ENCODE measurements around the gene MS4A4E. TPM values are rescaled to one million over a fixed set of nuclear protein-coding genes. Genes with fewer than 3 reads are reported as not detected.

Gene MS4A4E
- total and polyA plus RNA-seq, 2 experiments from 2014 or later: not detected

DNA sequence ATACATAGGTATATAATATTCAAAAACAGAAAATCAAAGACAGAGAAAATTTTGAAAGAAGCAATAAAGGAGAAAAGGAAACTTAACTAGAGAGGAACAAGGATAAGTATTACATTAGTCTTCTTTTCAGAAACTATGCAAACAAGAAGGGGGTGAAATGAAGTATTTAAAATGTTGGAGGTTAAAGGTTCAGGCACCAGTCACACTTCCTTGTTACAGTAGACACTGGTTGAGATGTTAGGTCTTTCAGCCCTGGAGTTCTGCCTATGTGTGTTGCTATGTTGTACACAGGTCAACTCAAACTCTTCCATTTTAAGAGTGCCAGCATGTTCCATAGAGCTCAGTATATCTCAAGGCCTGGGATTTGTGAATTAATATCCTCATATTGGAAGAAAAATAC lies 31.5 kb upstream of the MS4A4E start (continued):
- TF ChIP-seq, protein P1, sequence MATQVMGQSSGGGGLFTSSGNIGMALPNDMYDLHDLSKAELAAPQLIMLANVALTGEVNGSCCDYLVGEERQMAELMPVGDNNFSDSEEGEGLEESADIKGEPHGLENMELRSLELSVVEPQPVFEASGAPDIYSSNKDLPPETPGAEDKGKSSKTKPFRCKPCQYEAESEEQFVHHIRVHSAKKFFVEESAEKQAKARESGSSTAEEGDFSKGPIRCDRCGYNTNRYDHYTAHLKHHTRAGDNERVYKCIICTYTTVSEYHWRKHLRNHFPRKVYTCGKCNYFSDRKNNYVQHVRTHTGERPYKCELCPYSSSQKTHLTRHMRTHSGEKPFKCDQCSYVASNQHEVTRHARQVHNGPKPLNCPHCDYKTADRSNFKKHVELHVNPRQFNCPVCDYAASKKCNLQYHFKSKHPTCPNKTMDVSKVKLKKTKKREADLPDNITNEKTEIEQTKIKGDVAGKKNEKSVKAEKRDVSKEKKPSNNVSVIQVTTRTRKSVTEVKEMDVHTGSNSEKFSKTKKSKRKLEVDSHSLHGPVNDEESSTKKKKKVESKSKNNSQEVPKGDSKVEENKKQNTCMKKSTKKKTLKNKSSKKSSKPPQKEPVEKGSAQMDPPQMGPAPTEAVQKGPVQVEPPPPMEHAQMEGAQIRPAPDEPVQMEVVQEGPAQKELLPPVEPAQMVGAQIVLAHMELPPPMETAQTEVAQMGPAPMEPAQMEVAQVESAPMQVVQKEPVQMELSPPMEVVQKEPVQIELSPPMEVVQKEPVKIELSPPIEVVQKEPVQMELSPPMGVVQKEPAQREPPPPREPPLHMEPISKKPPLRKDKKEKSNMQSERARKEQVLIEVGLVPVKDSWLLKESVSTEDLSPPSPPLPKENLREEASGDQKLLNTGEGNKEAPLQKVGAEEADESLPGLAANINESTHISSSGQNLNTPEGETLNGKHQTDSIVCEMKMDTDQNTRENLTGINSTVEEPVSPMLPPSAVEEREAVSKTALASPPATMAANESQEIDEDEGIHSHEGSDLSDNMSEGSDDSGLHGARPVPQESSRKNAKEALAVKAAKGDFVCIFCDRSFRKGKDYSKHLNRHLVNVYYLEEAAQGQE (IDR thresholded peaks at IDR 0.05; ENCODE audit: unreplicated experiment): no peak
- TF ChIP-seq, protein P2, sequence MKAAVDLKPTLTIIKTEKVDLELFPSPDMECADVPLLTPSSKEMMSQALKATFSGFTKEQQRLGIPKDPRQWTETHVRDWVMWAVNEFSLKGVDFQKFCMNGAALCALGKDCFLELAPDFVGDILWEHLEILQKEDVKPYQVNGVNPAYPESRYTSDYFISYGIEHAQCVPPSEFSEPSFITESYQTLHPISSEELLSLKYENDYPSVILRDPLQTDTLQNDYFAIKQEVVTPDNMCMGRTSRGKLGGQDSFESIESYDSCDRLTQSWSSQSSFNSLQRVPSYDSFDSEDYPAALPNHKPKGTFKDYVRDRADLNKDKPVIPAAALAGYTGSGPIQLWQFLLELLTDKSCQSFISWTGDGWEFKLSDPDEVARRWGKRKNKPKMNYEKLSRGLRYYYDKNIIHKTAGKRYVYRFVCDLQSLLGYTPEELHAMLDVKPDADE (IDR thresholded peaks at IDR 0.05): no peak

DNA sequence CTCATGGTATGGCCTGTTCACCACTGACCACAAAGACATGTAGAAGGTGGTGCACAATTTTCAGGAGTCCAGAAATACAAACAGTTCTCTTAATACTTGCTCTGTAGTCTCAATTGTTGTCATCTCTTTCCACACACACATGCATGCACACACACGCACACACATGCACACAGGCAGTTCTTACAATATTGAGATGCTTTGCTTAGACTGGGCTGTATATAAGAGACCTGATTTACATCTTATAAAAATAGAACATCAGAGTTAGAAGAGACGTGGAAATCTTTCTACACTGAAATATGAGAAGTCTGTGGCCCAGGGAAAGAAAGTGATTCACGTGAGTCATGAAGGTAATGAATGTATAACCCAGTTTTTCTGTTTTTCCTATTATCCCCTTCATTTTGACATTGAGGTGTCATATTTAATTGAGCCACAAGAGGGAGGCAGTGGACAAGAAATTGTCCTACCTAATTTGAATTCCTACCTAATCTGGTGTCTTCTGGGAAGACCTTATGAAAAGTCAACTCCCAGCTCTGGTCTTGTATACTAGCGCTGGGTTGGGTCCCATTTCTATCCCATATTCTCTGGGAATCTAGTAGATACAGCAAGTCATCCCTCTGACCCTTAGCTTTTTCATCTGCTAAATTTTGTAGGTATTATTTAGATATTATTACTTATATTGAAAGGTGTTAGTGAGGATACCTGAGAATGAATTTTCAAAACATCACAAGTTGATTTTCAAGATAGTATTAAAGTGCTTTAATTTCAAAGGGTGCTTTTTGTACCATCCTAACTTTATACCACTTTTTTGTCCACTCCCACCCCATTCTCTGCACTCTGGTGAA lies 22.7 kb upstream of the MS4A4E start:
- Histone ChIP-seq H3K4me2 (no peak overlapping the region), H3K4me1 (ENCODE audit: insufficient read depth) (no peaks in the 10 kb centered on the region), H2AFZ (no peak overlapping the region), H3K27ac (ENCODE audit: low read depth) (no peak overlapping the region), H3K9me2 (ENCODE audit: insufficient read depth) (no peaks in the 10 kb centered on the region), H4K20me1 (replicated peaks; ENCODE audit: insufficient read depth) (no peaks in the 10 kb centered on the region), H3K27me3 (ENCODE audit: insufficient read depth) (no peaks in the 10 kb centered on the region), H3K79me2 (replicated peaks; ENCODE audit: insufficient read depth) (no peaks in the 10 kb centered on the region), H3K4me3 (no peak overlapping the region), H3F3A (replicated peaks; ENCODE audit: low read depth) (no peaks in the 10 kb centered on the region), H3K36me3 (ENCODE audit: insufficient read depth) (peaks cover 4% of the 10 kb centered on the region; the same call in 1 of the 2 replicates)
- H3K9me3 Mint-ChIP-seq: peaks cover 16% of the 10 kb centered on the region
- H3K4me1 Mint-ChIP-seq: no peaks in the 10 kb centered on the region
- H3K36me3 Mint-ChIP-seq (ENCODE audit: low read depth): peaks cover 14% of the 10 kb centered on the region
- no peak overlapping the region for H3K27ac Mint-ChIP-seq
- peaks cover 13% of the 10 kb centered on the region for H3K27me3 Mint-ChIP-seq (ENCODE audit: insufficient read depth, low read depth, poor library complexity)
- DNase-seq (ENCODE audit: low spot score) (peak; percentile 68), ATAC-seq (peak; percentile 63)
- TF ChIP-seq POLR2AphosphoS5 (IDR thresholded peaks at IDR 0.05; ENCODE audit: low read depth): no peak
- TF ChIP-seq, protein P3, sequence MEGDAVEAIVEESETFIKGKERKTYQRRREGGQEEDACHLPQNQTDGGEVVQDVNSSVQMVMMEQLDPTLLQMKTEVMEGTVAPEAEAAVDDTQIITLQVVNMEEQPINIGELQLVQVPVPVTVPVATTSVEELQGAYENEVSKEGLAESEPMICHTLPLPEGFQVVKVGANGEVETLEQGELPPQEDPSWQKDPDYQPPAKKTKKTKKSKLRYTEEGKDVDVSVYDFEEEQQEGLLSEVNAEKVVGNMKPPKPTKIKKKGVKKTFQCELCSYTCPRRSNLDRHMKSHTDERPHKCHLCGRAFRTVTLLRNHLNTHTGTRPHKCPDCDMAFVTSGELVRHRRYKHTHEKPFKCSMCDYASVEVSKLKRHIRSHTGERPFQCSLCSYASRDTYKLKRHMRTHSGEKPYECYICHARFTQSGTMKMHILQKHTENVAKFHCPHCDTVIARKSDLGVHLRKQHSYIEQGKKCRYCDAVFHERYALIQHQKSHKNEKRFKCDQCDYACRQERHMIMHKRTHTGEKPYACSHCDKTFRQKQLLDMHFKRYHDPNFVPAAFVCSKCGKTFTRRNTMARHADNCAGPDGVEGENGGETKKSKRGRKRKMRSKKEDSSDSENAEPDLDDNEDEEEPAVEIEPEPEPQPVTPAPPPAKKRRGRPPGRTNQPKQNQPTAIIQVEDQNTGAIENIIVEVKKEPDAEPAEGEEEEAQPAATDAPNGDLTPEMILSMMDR (conservative IDR thresholded peaks at IDR 0.05; ENCODE audit: low read depth in 2 of 2): peak; percentile 69 to 72
- no peak overlapping the region for H3K4me3 Mint-ChIP-seq

DNA sequence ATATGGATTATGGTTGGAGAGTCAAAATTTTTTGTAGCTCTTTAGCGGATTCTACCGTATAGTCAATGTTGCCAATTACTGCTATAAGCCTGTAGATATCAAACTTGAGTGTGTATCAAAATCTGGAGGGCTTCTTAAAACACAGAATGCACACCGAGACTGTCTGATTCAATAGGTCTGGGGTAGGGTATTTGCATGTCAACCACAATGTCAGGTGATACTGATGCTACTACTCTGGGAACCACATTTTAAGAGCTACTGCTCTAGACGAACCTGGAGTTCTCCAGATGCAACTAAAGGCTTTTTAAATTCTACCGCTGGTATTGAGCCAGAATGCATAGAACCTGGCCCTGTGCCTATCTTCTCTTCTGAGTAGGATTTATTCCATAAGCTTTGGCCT lies 21.7 kb upstream of the MS4A4E start:
- H3K36me3 ChIP-seq (ENCODE audit: insufficient read depth): peaks cover 4% of the 10 kb centered on the region; the same call in 1 of the 2 replicates
- H2AFZ ChIP-seq: no peak overlapping the region
- no peak overlapping the region for H3K27ac ChIP-seq (ENCODE audit: low read depth)
- no peaks in the 10 kb centered on the region for H3K27me3 ChIP-seq (ENCODE audit: insufficient read depth)
- Mint-ChIP-seq H3K4me3 (no peak overlapping the region), H3K9me3 (peaks cover 22% of the 10 kb centered on the region), H3K27me3 (ENCODE audit: insufficient read depth, low read depth, poor library complexity) (peaks cover 13% of the 10 kb centered on the region), H3K4me1 (no peaks in the 10 kb centered on the region), H3K27ac (no peak overlapping the region), H3K36me3 (ENCODE audit: low read depth) (peaks cover 15% of the 10 kb centered on the region)
- no peaks in the 10 kb centered on the region for H4K20me1 ChIP-seq (replicated peaks; ENCODE audit: insufficient read depth)
- TF ChIP-seq, protein P1 (IDR thresholded peaks at IDR 0.05; ENCODE audit: unreplicated experiment): no peak
- TF ChIP-seq CREB1 (CRISPR knock-in tag; IDR thresholded peaks at IDR 0.05; ENCODE audit: low read depth) (no peak), STAT1 (IDR thresholded peaks at IDR 0.05; ENCODE audit: unreplicated experiment) (no peak), EZH2 (IDR thresholded peaks at IDR 0.05; ENCODE audit: low read depth, unreplicated experiment) (no peak), ZNF114 (CRISPR knock-in tag; IDR thresholded peaks at IDR 0.05) (no peak), JUNB (IDR thresholded peaks at IDR 0.05; ENCODE audit: unreplicated experiment) (no peak)
- H3K79me2 ChIP-seq (replicated peaks; ENCODE audit: insufficient read depth): no peaks in the 10 kb centered on the region
- H3K4me3 ChIP-seq: no peak overlapping the region
- no peaks in the 10 kb centered on the region for H3K9me2 ChIP-seq (ENCODE audit: insufficient read depth)
- ATAC-seq (no peak), DNase-seq (ENCODE audit: low spot score) (no peak)
- H3F3A ChIP-seq (replicated peaks; ENCODE audit: low read depth): no peaks in the 10 kb centered on the region
- no peak overlapping the region for H3K4me2 ChIP-seq
- H3K4me1 ChIP-seq (ENCODE audit: insufficient read depth): no peaks in the 10 kb centered on the region
